ENCODE results near the gene TDG.
"Not testable (repeated sequence)": the region's sequence is repeated elsewhere in the genome, so short reads cannot be mapped to it uniquely, and the experiment has no call there.

TDG gene

GRCh38 chr12:103960616-103961227 lies 5.0 kb upstream of the TDG start:
- no peak for DNase-seq

- DNase-seq, result no peak
Measured at GRCh38 chr12:103962493-103962892, 3.2 kb upstream of the TDG start.

GRCh38 chr12:103964805-103965204 lies 867 bp upstream of the TDG start:
- no peak for DNase-seq

- no peak for DNase-seq
Measured at GRCh38 chr12:103965255-103965589, 450 bp upstream of the TDG start.

GRCh38 chr12:103966736-103967135 lies 1.1 kb downstream of the TDG start:
- no peak for DNase-seq

- peak; percentile 47 for DNase-seq
Measured at GRCh38 chr12:103969391-103969790, 3.7 kb downstream of the TDG start.

- no peak for DNase-seq
Measured at GRCh38 chr12:103973909-103974308, 8.2 kb downstream of the TDG start.

GRCh38 chr12:103975368-103975767 lies 9.7 kb downstream of the TDG start:
- DNase-seq, result no peak

GRCh38 chr12:103978384-103978982 lies 12.8 kb downstream of the TDG start:
- no peak for DNase-seq

GRCh38 chr12:103986829-103987228 lies 21.2 kb downstream of the TDG start:
- DNase-seq, result peak; percentile 32

GRCh38 chr12:103994235-103994634 lies 28.6 kb downstream of the TDG start:
- no peak for DNase-seq

- DNase-seq, result no peak
Measured at GRCh38 chr12:103996595-103996994, 30.9 kb downstream of the TDG start.

GRCh38 chr12:103997286-103997900 lies 31.7 kb downstream of the TDG start:
- no peak for DNase-seq

GRCh38 chr12:103998976-103999375 lies 33.3 kb downstream of the TDG start:
- DNase-seq, result no peak

- no peak for DNase-seq
Measured at GRCh38 chr12:104000807-104001434, 35.2 kb downstream of the TDG start.

- DNase-seq, result no peak
Measured at GRCh38 chr12:104002686-104003085, 37.0 kb downstream of the TDG start.

- no peak for DNase-seq
Measured at GRCh38 chr12:104003596-104003995, 37.9 kb downstream of the TDG start.

- DNase-seq, result peak; percentile 77
Measured at GRCh38 chr12:104006929-104007328, 41.3 kb downstream of the TDG start.

GRCh38 chr12:104010121-104010520 lies 44.4 kb downstream of the TDG start:
- no peak for DNase-seq

GRCh38 chr12:104010606-104011169 lies 45.0 kb downstream of the TDG start:
- DNase-seq, result no peak

GRCh38 chr12:104011253-104011652 lies 45.6 kb downstream of the TDG start:
- DNase-seq, result peak; percentile 98

GRCh38 chr12:104012331-104012730 lies 46.7 kb downstream of the TDG start:
- no peak for DNase-seq

GRCh38 chr12:104021862-104022261 lies 56.2 kb downstream of the TDG start:
- not testable (repeated sequence) for DNase-seq

- DNase-seq, result no peak
Measured at GRCh38 chr12:104022786-104023185, 57.1 kb downstream of the TDG start.

Measured in HCEC 1CT (cell line).